HEK293 (cell line): ENCODE results near the gene ATP6V0E2.

Source experiments
- HOXD13 ChIP-seq: sonication (generic); formaldehyde crosslinking; IDR thresholded peaks from 2 replicates; pipeline ENCODE4 v1.8.0; 2022; ENCODE audit warnings: missing genetic modification reagents, borderline replicate concordance
- KLF8 ChIP-seq: fragments of 450-650 bp; formaldehyde crosslinking; IDR thresholded peaks from 2 replicates; pipeline ENCODE4 v1.5.1; 2016; ENCODE audit warnings: missing biosample characterization, missing genetic modification characterization
- SCRT1 ChIP-seq: fragments of 450-650 bp; formaldehyde crosslinking; IDR thresholded peaks from 2 replicates; pipeline ENCODE4 v1.5.1; 2016; ENCODE audit warnings: missing biosample characterization, missing genetic modification characterization, borderline replicate concordance
- SP3 ChIP-seq: fragments of 450-650 bp; formaldehyde crosslinking; IDR thresholded peaks from 2 replicates; pipeline ENCODE4 v1.5.1; 2016; ENCODE audit warnings: missing biosample characterization, missing genetic modification characterization
- TCF7L2 ChIP-seq: IDR thresholded peaks from 2 replicates; pipeline ENCODE4 v1.6.1; 2011; ENCODE audit warnings: low read depth, mild to moderate bottlenecking, inconsistent platforms, low read length, moderate library complexity, borderline replicate concordance
- TRIM28 ChIP-seq: IDR thresholded peaks from 2 replicates; pipeline ENCODE4 v1.6.1; 2011; ENCODE audit warnings: low read length, control low read depth, borderline replicate concordance
- ZFP3 ChIP-seq: fragments of 450-650 bp; formaldehyde crosslinking; IDR thresholded peaks from 2 replicates; pipeline ENCODE4 v1.5.1; 2016; ENCODE audit warnings: low read depth, missing biosample characterization, missing genetic modification characterization
- ZFP37 ChIP-seq: fragments of 450-650 bp; formaldehyde crosslinking; IDR thresholded peaks from 2 replicates; pipeline ENCODE4 v1.5.1; 2016; ENCODE audit warnings: missing biosample characterization, missing genetic modification characterization
- ZNF2 ChIP-seq: fragments of 450-650 bp; formaldehyde crosslinking; IDR thresholded peaks from 2 replicates; pipeline ENCODE4 v1.5.1; 2016; ENCODE audit warnings: missing biosample characterization, missing genetic modification characterization
- ZNF654 ChIP-seq: fragments of 450-650 bp; formaldehyde crosslinking; IDR thresholded peaks from 2 replicates; pipeline ENCODE4 v1.5.1; 2016; ENCODE audit warnings: low read depth, missing biosample characterization, missing genetic modification characterization
- ZNF701 ChIP-seq: fragments of 450-650 bp; formaldehyde crosslinking; IDR thresholded peaks from 2 replicates; pipeline ENCODE4 v1.5.1; 2016; ENCODE audit warnings: missing biosample characterization, missing genetic modification characterization
- ZNF776 ChIP-seq: fragments of 450-650 bp; formaldehyde crosslinking; IDR thresholded peaks from 2 replicates; pipeline ENCODE4 v1.5.0; 2017; ENCODE audit warnings: missing biosample characterization, missing genetic modification characterization, borderline replicate concordance
- ZNF785 ChIP-seq: fragments of 450-650 bp; formaldehyde crosslinking; IDR thresholded peaks from 2 replicates; pipeline ENCODE4 v1.5.1; 2016; ENCODE audit warnings: missing biosample characterization, missing genetic modification characterization
- ZNF792 ChIP-seq: fragments of 450-650 bp; formaldehyde crosslinking; IDR thresholded peaks from 2 replicates; pipeline ENCODE4 v1.5.1; 2016; ENCODE audit warnings: missing biosample characterization, missing genetic modification characterization
- ZSCAN30 ChIP-seq: fragments of 450-650 bp; IDR thresholded peaks from 2 replicates; pipeline ENCODE4 v1.5.1; 2018; ENCODE audit warnings: missing biosample characterization, mild to moderate bottlenecking, missing genetic modification characterization, moderate library complexity
- TF ChIP-seq, protein P1 (sequence below): fragments of 450-650 bp; formaldehyde crosslinking; conservative IDR thresholded peaks from 2 replicates; pipeline ENCODE4 v1.5.1; 2016; ENCODE audit warnings: low read depth, missing biosample characterization, missing genetic modification characterization
- TF ChIP-seq, protein P2 (sequence below): fragments of 450-650 bp; formaldehyde crosslinking; IDR thresholded peaks from 2 replicates; pipeline ENCODE4 v1.5.1; 2016; ENCODE audit warnings: missing biosample characterization, missing genetic modification characterization
- TF ChIP-seq, protein P3 (sequence below): fragments of 450-650 bp; formaldehyde crosslinking; IDR thresholded peaks from 2 replicates; pipeline ENCODE4 v1.5.1; 2016; ENCODE audit warnings: missing biosample characterization, missing genetic modification characterization
- TF ChIP-seq, protein P4 (sequence below): fragments of 450-650 bp; formaldehyde crosslinking; IDR thresholded peaks from 2 replicates; pipeline ENCODE4 v1.5.1; 2016; ENCODE audit warnings: missing biosample characterization, missing genetic modification characterization
- TF ChIP-seq, protein P5 (sequence below): fragments of 450-650 bp; formaldehyde crosslinking; IDR thresholded peaks from 2 replicates; pipeline ENCODE4 v1.5.1; 2016; ENCODE audit warnings: missing biosample characterization, missing genetic modification characterization
- TF ChIP-seq, protein P6 (sequence below): fragments of 450-650 bp; formaldehyde crosslinking; IDR thresholded peaks from 2 replicates; pipeline ENCODE4 v1.5.1; 2017; ENCODE audit warnings: missing biosample characterization, mild to moderate bottlenecking, missing genetic modification characterization, moderate library complexity

Gene ATP6V0E2

DNA sequence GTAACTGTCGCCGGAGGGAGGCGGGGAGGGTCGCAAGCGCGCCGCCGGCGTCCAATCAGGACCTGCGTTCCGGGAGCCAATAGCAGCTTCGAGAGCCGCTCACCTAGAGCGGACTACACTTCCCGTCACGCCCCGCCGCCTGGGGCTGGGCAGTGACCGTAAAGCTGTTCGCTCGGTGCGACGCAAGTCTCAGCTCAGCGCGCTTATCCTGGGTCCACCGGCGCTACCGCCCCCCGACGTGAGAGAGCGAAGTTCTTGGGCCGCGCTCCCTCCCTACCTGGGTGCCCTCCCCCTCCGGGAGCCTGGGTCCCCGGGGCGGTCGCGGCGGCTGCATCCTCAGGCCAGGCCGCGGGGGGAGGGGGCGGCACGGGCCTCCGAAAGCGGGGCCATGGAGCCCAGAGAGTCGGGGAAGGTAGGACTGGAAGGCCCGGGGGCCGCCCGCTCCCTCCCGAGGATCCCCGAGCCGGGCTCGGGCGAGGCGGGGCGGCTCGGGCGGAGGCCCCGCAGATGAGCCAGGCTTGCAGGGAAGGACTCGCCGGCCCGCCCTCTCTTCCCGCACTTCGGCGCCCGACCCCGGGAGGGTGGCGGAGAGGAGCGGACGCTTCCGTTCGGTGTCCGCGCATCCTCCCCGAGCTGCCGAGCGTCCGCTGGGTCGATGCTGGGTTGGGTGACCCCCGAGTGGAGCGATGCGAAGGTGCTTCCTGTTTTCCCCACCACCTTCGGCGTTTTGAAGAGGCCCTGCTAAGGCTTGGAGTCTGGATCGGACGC is 35.4 kb upstream of the ATP6V0E2 start, which contains the start of gene ZNF862 (continued):
- TF ChIP-seq, protein P1, sequence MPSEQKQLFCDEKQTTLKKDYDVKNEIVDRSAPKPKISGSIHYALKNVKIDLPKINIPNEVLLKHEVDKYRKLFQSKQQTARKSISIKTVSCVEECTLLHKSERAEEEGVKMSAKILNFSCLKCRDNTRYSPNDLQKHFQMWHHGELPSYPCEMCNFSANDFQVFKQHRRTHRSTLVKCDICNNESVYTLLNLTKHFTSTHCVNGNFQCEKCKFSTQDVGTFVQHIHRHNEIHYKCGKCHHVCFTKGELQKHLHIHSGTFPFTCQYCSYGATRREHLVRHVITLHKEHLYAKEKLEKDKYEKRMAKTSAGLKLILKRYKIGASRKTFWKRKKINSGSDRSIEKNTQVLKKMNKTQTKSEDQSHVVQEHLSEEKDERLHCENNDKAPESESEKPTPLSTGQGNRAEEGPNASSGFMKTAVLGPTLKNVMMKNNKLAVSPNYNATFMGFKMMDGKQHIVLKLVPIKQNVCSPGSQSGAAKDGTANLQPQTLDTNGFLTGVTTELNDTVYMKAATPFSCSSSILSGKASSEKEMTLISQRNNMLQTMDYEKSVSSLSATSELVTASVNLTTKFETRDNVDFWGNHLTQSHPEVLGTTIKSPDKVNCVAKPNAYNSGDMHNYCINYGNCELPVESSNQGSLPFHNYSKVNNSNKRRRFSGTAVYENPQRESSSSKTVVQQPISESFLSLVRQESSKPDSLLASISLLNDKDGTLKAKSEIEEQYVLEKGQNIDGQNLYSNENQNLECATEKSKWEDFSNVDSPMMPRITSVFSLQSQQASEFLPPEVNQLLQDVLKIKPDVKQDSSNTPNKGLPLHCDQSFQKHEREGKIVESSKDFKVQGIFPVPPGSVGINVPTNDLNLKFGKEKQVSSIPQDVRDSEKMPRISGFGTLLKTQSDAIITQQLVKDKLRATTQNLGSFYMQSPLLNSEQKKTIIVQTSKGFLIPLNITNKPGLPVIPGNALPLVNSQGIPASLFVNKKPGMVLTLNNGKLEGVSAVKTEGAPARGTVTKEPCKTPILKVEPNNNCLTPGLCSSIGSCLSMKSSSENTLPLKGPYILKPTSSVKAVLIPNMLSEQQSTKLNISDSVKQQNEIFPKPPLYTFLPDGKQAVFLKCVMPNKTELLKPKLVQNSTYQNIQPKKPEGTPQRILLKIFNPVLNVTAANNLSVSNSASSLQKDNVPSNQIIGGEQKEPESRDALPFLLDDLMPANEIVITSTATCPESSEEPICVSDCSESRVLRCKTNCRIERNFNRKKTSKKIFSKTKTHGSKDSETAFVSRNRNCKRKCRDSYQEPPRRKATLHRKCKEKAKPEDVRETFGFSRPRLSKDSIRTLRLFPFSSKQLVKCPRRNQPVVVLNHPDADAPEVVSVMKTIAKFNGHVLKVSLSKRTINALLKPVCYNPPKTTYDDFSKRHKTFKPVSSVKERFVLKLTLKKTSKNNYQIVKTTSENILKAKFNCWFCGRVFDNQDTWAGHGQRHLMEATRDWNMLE (tag by site-specific recombination), result 0 out of 2 replicates have a peak, but pooled peaks have one; percentile 8
- TF ChIP-seq, protein P2, sequence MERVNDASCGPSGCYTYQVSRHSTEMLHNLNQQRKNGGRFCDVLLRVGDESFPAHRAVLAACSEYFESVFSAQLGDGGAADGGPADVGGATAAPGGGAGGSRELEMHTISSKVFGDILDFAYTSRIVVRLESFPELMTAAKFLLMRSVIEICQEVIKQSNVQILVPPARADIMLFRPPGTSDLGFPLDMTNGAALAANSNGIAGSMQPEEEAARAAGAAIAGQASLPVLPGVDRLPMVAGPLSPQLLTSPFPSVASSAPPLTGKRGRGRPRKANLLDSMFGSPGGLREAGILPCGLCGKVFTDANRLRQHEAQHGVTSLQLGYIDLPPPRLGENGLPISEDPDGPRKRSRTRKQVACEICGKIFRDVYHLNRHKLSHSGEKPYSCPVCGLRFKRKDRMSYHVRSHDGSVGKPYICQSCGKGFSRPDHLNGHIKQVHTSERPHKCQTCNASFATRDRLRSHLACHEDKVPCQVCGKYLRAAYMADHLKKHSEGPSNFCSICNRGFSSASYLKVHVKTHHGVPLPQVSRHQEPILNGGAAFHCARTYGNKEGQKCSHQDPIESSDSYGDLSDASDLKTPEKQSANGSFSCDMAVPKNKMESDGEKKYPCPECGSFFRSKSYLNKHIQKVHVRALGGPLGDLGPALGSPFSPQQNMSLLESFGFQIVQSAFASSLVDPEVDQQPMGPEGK (tag by site-specific recombination), result peak; percentile 96
- TF ChIP-seq TCF7L2, result no peak
- TF ChIP-seq ZNF2, result 0 out of 2 replicates have a peak, but pooled peaks have one; percentile 66
- TF ChIP-seq ZNF654 (tag by site-specific recombination), result no peak
- TF ChIP-seq, protein P3, sequence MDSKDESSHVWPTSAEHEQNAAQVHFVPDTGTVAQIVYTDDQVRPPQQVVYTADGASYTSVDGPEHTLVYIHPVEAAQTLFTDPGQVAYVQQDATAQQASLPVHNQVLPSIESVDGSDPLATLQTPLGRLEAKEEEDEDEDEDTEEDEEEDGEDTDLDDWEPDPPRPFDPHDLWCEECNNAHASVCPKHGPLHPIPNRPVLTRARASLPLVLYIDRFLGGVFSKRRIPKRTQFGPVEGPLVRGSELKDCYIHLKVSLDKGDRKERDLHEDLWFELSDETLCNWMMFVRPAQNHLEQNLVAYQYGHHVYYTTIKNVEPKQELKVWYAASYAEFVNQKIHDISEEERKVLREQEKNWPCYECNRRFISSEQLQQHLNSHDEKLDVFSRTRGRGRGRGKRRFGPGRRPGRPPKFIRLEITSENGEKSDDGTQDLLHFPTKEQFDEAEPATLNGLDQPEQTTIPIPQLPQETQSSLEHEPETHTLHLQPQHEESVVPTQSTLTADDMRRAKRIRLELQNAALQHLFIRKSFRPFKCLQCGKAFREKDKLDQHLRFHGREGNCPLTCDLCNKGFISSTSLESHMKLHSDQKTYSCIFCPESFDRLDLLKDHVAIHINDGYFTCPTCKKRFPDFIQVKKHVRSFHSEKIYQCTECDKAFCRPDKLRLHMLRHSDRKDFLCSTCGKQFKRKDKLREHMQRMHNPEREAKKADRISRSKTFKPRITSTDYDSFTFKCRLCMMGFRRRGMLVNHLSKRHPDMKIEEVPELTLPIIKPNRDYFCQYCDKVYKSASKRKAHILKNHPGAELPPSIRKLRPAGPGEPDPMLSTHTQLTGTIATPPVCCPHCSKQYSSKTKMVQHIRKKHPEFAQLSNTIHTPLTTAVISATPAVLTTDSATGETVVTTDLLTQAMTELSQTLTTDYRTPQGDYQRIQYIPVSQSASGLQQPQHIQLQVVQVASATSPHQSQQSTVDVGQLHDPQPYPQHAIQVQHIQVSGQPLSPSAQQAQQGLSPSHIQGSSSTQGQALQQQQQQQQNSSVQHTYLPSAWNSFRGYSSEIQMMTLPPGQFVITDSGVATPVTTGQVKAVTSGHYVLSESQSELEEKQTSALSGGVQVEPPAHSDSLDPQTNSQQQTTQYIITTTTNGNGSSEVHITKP (tag by site-specific recombination), result peak; percentile 71
- TF ChIP-seq, protein P4, sequence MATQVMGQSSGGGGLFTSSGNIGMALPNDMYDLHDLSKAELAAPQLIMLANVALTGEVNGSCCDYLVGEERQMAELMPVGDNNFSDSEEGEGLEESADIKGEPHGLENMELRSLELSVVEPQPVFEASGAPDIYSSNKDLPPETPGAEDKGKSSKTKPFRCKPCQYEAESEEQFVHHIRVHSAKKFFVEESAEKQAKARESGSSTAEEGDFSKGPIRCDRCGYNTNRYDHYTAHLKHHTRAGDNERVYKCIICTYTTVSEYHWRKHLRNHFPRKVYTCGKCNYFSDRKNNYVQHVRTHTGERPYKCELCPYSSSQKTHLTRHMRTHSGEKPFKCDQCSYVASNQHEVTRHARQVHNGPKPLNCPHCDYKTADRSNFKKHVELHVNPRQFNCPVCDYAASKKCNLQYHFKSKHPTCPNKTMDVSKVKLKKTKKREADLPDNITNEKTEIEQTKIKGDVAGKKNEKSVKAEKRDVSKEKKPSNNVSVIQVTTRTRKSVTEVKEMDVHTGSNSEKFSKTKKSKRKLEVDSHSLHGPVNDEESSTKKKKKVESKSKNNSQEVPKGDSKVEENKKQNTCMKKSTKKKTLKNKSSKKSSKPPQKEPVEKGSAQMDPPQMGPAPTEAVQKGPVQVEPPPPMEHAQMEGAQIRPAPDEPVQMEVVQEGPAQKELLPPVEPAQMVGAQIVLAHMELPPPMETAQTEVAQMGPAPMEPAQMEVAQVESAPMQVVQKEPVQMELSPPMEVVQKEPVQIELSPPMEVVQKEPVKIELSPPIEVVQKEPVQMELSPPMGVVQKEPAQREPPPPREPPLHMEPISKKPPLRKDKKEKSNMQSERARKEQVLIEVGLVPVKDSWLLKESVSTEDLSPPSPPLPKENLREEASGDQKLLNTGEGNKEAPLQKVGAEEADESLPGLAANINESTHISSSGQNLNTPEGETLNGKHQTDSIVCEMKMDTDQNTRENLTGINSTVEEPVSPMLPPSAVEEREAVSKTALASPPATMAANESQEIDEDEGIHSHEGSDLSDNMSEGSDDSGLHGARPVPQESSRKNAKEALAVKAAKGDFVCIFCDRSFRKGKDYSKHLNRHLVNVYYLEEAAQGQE (tag by site-specific recombination), result 0 out of 2 replicates have a peak, but pooled peaks have one; percentile 15
- TF ChIP-seq SCRT1 (tag by site-specific recombination), result no peak
- TF ChIP-seq, protein P5, sequence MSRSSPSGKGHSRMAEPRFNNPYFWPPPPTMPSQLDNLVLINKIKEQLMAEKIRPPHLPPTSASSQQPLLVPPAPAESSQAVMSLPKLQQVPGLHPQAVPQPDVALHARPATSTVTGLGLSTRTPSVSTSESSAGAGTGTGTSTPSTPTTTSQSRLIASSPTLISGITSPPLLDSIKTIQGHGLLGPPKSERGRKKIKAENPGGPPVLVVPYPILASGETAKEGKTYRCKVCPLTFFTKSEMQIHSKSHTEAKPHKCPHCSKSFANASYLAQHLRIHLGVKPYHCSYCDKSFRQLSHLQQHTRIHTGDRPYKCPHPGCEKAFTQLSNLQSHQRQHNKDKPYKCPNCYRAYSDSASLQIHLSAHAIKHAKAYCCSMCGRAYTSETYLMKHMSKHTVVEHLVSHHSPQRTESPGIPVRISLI, result no peak
- TF ChIP-seq ZNF785, result no peak
- TF ChIP-seq HOXD13, result no peak
- no peak for TF ChIP-seq ZNF776 (tag by site-specific recombination)
- TF ChIP-seq ZFP37 (tag by site-specific recombination), result peak; percentile 72; the same call in 1 of the 2 replicates
- TF ChIP-seq KLF8 (tag by site-specific recombination), result peak; percentile 72
- TF ChIP-seq ZNF701 (tag by site-specific recombination), result no peak
- TF ChIP-seq ZFP3 (tag by site-specific recombination), result no peak
- peak; percentile 71; the same call in 1 of the 2 replicates for TF ChIP-seq TRIM28
- peak; percentile 93 for TF ChIP-seq ZSCAN30
- TF ChIP-seq, protein P6, sequence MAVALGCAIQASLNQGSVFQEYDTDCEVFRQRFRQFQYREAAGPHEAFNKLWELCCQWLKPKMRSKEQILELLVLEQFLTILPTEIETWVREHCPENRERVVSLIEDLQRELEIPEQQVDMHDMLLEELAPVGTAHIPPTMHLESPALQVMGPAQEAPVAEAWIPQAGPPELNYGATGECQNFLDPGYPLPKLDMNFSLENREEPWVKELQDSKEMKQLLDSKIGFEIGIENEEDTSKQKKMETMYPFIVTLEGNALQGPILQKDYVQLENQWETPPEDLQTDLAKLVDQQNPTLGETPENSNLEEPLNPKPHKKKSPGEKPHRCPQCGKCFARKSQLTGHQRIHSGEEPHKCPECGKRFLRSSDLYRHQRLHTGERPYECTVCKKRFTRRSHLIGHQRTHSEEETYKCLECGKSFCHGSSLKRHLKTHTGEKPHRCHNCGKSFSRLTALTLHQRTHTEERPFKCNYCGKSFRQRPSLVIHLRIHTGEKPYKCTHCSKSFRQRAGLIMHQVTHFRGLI (tag by site-specific recombination), result no peak; the same call in 1 of the 2 replicates
- TF ChIP-seq SP3, result peak; percentile 93
- TF ChIP-seq ZNF792 (tag by site-specific recombination), result no peak
